CD4-positive, alpha-beta memory T cell (primary cell): ENCODE results near the gene RTN1. TPM values are rescaled to one million over a fixed set of nuclear protein-coding genes. Genes with fewer than 3 reads are reported as not detected.

Experiments used
- CTCF ChIA-PET: fragments of 350-600 bp; sonication (Branson Sonifier 250); formaldehyde crosslinking; loops from one replicate; lab custom pipeline; 2021; ENCODE audit warnings: inconsistent platforms; ENCODE audit not compliant: partially characterized antibody; lab: Charles Lee
- POLR2A ChIA-PET: fragments of 350-600 bp; sonication (Branson Sonifier 250); formaldehyde crosslinking; loops from one replicate; lab custom pipeline; 2021; ENCODE audit not compliant: partially characterized antibody; lab: Charles Lee
- DNase-seq, 5 donors: peaks; one replicate each; pipeline versions ENCODE4 v3.0.0 to v3.0.0-alpha.2; 2020 to 2022; ENCODE audit warnings: mixed read lengths in 1 of 5
- H3K27ac ChIP-seq: one replicate; pipeline ENCODE4 v1.7.0; 2013; ENCODE audit warnings: low read depth, low read length
- H3K27me3 ChIP-seq: 2 replicates; pipeline ENCODE4 v1.7.0; 2013; ENCODE audit warnings: mild to moderate bottlenecking, low read length, moderate library complexity; ENCODE audit not compliant: insufficient read depth
- H3K36me3 ChIP-seq: 2 replicates; pipeline ENCODE4 v1.7.0; 2013; ENCODE audit warnings: mild to moderate bottlenecking, low read length, moderate library complexity; ENCODE audit not compliant: insufficient read depth
- H3K4me1 ChIP-seq: 2 replicates; pipeline ENCODE4 v1.7.0; 2013; ENCODE audit warnings: mild to moderate bottlenecking, low read length, moderate library complexity; ENCODE audit not compliant: insufficient read depth
- H3K4me3 ChIP-seq, 2 donors: one replicate each; pipeline ENCODE4 v1.7.0; 2013; ENCODE audit warnings: low read length in 2 of 2, mild to moderate bottlenecking in 1 of 2
- H3K9me3 ChIP-seq, 2 donors: one replicate each; pipeline ENCODE4 v1.7.0; 2013; ENCODE audit warnings: low read length in 2 of 2, control low read depth in 1 of 2; ENCODE audit not compliant: control insufficient read depth in 1 of 2
- H3K27ac Mint-ChIP-seq, 7 donors: one replicate each; pipeline ENCODE4 v1.8.0; 2020 to 2021; ENCODE audit warnings: mixed read lengths in 7 of 7, mild to moderate bottlenecking in 6 of 7, inconsistent platforms in 3 of 7, moderate library complexity in 3 of 7
- H3K27me3 Mint-ChIP-seq, 2 donors: one replicate each; pipeline ENCODE4 v1.8.0; 2020 to 2021; ENCODE audit warnings: mixed read lengths in 2 of 2
- H3K36me3 Mint-ChIP-seq, 2 donors: one replicate each; pipeline ENCODE4 v1.8.0; 2020 to 2021; ENCODE audit warnings: mixed read lengths in 2 of 2, inconsistent platforms in 1 of 2, mild to moderate bottlenecking in 1 of 2
- H3K4me1 Mint-ChIP-seq, 4 donors: one replicate each; pipeline ENCODE4 v1.8.0; 2020 to 2021; ENCODE audit warnings: mixed read lengths in 4 of 4, mild to moderate bottlenecking in 1 of 4
- H3K4me3 Mint-ChIP-seq, 8 donors: one replicate each; pipeline ENCODE4 v1.8.0; 2020 to 2021; ENCODE audit warnings: mixed read lengths in 8 of 8, mild to moderate bottlenecking in 7 of 8, moderate library complexity in 6 of 8, inconsistent platforms in 3 of 8
- H3K9me3 Mint-ChIP-seq, 8 donors: one replicate each; pipeline ENCODE4 v1.8.0; 2020 to 2021; ENCODE audit warnings: mixed read lengths in 8 of 8, mild to moderate bottlenecking in 5 of 8, inconsistent platforms in 3 of 8, moderate library complexity in 1 of 8
- intact Hi-C: fragments of 100-400 bp; cut with micrococcal nuclease; formaldehyde crosslinking; loops from one replicate; pipeline ENCODE4 v1.15.1; 2023
- polyA plus RNA-seq, 2 donors: library from polyadenylated mRNA; unstranded; fragments of 300-500 nt; fragmentation: Illumina TruSeq; gene quantifications; one replicate each; pipeline ENCODE4 v1.2.3, GENCODE V29; 2021
- total RNA-seq, 2 experiments: library from RNA; stranded (reverse); gene quantifications; one replicate each; pipeline ENCODE4 v1.2.3, GENCODE V29; 2021

The RTN1 gene
- total and polyA plus RNA-seq, 4 experiments from 2014 or later: 0.39 TPM; not detected in 3

DNA sequence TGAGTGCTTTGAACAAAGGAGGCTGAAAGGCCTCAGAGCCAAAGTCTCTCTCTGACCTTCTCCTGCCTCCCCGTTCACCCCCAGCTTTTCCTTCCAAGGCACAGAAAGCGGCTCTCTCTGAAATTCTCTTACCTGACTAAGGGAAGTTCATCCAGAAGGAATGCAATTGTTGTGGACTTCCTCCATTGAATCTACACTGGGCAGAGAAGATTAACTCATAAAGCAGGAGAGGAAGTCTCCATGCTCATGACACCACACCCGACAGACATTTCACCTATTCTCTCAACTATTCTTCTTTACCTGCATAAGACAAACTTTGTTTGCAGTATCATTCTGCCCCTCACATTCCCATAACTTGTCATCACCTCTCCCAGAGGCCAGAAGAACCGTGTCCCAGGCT lies 164.7 kb downstream of the RTN1 start:
- H3K27ac Mint-ChIP-seq: no peak overlapping the region
- no peak overlapping the region for H3K27ac ChIP-seq
- DNase-seq: no peak
- intact Hi-C loops: no loop called here
- H3K9me3 Mint-ChIP-seq: peaks cover 0 to 6% (median 0%) of the 10 kb centered on the region in 8 donors
- no peaks in the 10 kb centered on the region for H3K4me1 ChIP-seq
- ChIA-PET CTCF (no interaction called here), POLR2A (no interaction called here)
- no peak overlapping the region for H3K4me3 Mint-ChIP-seq
- no peaks in the 10 kb centered on the region for H3K36me3 Mint-ChIP-seq
- no peaks in the 10 kb centered on the region for H3K4me1 Mint-ChIP-seq
- no peaks in the 10 kb centered on the region for H3K27me3 ChIP-seq
- peaks cover 0 to 4% of the 10 kb centered on the region in 2 donors for H3K27me3 Mint-ChIP-seq
- no peak overlapping the region for H3K4me3 ChIP-seq
- H3K9me3 ChIP-seq: no peaks in the 10 kb centered on the region
- H3K36me3 ChIP-seq: no peaks in the 10 kb centered on the region

DNA sequence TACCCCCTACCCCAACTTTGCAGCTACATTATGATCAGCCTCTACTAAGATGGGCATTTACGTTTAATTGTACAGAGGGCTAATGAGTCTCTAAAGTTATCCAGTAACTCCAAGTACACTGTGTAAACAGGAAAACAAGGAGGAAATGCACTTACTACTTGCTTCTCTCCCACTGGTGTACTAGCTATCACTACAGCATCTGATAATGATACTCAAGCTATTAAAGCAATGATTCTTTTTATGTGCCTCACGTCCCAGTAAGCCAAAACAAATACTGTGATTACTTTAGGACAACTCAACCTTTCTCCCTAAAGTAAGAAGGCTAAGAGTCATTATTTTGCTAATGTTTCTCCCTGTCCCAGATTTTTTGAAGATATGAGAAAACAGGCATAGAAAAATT lies 165.3 kb downstream of the RTN1 start:
- Histone ChIP-seq H3K4me1 (no peaks in the 10 kb centered on the region), H3K27me3 (no peaks in the 10 kb centered on the region), H3K9me3 (no peaks in the 10 kb centered on the region), H3K27ac (no peak overlapping the region), H3K36me3 (no peaks in the 10 kb centered on the region), H3K4me3 (no peak overlapping the region)
- intact Hi-C loops: no loop called here
- H3K27me3 Mint-ChIP-seq: peaks cover 0 to 4% of the 10 kb centered on the region in 2 donors
- H3K4me1 Mint-ChIP-seq: no peaks in the 10 kb centered on the region
- no peak overlapping the region for H3K27ac Mint-ChIP-seq
- no peaks in the 10 kb centered on the region for H3K36me3 Mint-ChIP-seq
- H3K9me3 Mint-ChIP-seq: peaks cover 0 to 7% (median 0%) of the 10 kb centered on the region in 8 donors
- POLR2A ChIA-PET: no interaction called here
- DNase-seq: no peak
- no peak overlapping the region for H3K4me3 Mint-ChIP-seq
- CTCF ChIA-PET: no interaction called here

DNA sequence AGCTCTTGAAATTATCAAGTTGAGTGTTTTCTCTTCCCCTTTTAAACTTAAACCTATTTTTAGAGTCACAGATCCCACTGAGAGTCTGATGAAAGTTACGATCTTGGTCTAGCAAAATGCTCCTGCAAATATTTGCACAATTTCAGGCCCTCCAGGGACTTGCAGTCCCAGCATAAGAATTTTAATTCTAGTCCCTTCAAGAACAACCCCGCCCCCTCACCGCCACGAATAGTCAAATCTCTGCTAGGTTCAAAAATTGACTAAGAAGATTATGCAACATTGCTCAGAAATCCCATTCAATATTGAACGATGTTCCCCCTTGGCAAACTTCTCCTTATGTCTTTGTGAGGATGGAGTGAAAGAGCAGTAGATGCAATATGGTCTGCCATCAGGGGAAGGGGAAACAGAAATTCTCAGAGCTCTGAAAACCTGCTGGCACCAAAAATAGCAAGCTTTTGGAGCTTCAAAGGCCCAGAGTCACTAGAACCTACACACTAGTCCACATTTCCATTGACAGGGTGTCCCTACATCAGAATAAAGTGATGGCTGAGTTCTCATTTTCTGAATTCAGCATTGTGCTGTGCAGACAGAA lies 166.4 kb downstream of the RTN1 start:
- POLR2A ChIA-PET: no interaction called here

DNA sequence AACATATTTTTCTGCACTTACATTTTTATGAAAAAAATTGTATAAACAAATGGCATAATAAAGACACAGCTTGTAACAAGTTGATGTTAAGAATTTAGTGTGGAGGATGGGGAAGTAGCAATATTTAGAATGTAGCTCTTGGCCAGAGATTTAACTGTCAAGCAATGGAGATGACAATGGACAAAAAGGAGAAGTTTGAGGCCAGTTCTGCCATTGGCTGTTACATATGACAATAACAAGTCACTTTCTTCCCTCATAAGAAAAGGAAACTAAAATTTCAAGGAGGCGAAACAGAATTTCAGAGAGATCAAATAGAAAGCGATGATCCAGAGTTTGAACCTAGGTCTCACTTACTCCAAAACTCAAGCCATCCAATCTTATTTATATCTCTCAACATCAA lies 171.1 kb downstream of the RTN1 start:
- H3K27ac ChIP-seq: no peak overlapping the region
- CTCF ChIA-PET: no interaction called here
- Mint-ChIP-seq H3K4me1 (no peaks in the 10 kb centered on the region), H3K9me3 (peaks cover 0 to 11% (median 4%) of the 10 kb centered on the region in 8 donors), H3K27ac (no peak overlapping the region), H3K4me3 (no peak overlapping the region), H3K36me3 (no peaks in the 10 kb centered on the region), H3K27me3 (no peaks in the 10 kb centered on the region)
- intact Hi-C loops: no loop called here
- POLR2A ChIA-PET: no interaction called here
- H3K9me3 ChIP-seq: no peaks in the 10 kb centered on the region
- H3K4me3 ChIP-seq: no peak overlapping the region
- no peaks in the 10 kb centered on the region for H3K27me3 ChIP-seq
- no peaks in the 10 kb centered on the region for H3K36me3 ChIP-seq
- DNase-seq: no peak
- H3K4me1 ChIP-seq: no peaks in the 10 kb centered on the region

More for the DNA sequence above, 166.4 kb downstream of the RTN1 start:
- no peaks in the 10 kb centered on the region for H3K4me1 Mint-ChIP-seq
- Histone ChIP-seq H3K9me3 (no peaks in the 10 kb centered on the region), H3K36me3 (no peaks in the 10 kb centered on the region), H3K27me3 (no peaks in the 10 kb centered on the region), H3K27ac (no peak overlapping the region), H3K4me1 (no peaks in the 10 kb centered on the region), H3K4me3 (no peak overlapping the region)
- no peak overlapping the region for H3K4me3 Mint-ChIP-seq
- no peak for DNase-seq
- H3K36me3 Mint-ChIP-seq: no peaks in the 10 kb centered on the region
- CTCF ChIA-PET: no interaction called here
- H3K27me3 Mint-ChIP-seq: peaks cover 0 to 4% of the 10 kb centered on the region in 2 donors
- no peak overlapping the region for H3K27ac Mint-ChIP-seq
- intact Hi-C loops: no loop called here
- H3K9me3 Mint-ChIP-seq: peaks cover 0 to 7% (median 4%) of the 10 kb centered on the region in 8 donors

DNA sequence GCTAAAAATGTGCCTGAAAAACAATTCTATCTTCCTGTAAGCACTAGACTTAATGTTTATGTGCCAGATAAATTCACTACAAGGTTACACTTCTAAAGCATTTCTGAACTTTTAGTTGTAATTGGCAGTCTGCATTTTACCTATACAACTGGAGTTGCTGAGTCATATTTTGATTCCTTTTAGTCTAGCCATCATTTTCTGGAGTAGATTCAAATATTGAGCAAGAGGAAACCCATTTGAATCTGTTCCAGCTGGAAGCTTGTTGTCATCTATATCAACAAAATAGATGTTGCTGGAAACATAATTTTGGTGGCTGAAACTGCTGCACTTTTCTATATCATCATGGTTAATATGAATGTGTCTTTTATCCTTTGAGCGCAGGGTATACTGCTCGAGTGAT lies 171.8 kb downstream of the RTN1 start:
- H3K9me3 ChIP-seq: no peaks in the 10 kb centered on the region
- H3K4me3 ChIP-seq: no peak overlapping the region
- H3K27me3 ChIP-seq: no peaks in the 10 kb centered on the region
- Mint-ChIP-seq H3K4me3 (no peak overlapping the region), H3K36me3 (no peaks in the 10 kb centered on the region), H3K27me3 (no peaks in the 10 kb centered on the region), H3K27ac (no peak overlapping the region), H3K9me3 (peaks cover 0 to 11% (median 4%) of the 10 kb centered on the region in 8 donors), H3K4me1 (no peaks in the 10 kb centered on the region)
- H3K36me3 ChIP-seq: no peaks in the 10 kb centered on the region
- ChIA-PET CTCF (no interaction called here), POLR2A (no interaction called here)
- intact Hi-C loops: no loop called here
- no peaks in the 10 kb centered on the region for H3K4me1 ChIP-seq
- H3K27ac ChIP-seq: no peak overlapping the region
- no peak for DNase-seq

DNA sequence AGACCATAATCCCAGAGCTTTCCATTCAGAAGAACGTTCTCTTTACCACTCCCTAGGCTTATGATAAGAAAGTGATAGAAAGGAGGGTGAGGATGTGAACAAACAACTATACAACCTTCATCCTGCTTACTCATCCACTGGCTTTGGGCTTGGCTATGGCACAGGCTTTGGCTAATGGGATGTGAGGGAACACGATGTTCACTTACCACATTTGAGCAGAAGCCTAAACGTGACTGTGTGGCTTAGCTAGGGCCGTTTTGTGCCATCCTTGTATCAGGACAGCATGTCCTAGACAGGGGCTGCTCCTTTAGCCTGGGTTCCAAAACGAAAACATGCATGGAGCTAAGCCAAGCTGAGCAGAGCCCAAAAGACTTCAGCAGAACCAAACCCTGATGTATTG lies 175.4 kb downstream of the RTN1 start:
- Histone ChIP-seq H3K36me3 (no peaks in the 10 kb centered on the region), H3K4me3 (no peak overlapping the region), H3K27ac (no peak overlapping the region), H3K27me3 (no peaks in the 10 kb centered on the region), H3K4me1 (no peaks in the 10 kb centered on the region), H3K9me3 (no peaks in the 10 kb centered on the region)
- Mint-ChIP-seq H3K27ac (no peak overlapping the region), H3K27me3 (no peaks in the 10 kb centered on the region), H3K4me3 (no peak overlapping the region), H3K9me3 (peaks cover 0 to 6% (median 3%) of the 10 kb centered on the region in 8 donors), H3K4me1 (no peaks in the 10 kb centered on the region), H3K36me3 (no peaks in the 10 kb centered on the region)
- POLR2A ChIA-PET: no interaction called here
- CTCF ChIA-PET: no interaction called here
- intact Hi-C loops: no loop called here
- no peak for DNase-seq

DNA sequence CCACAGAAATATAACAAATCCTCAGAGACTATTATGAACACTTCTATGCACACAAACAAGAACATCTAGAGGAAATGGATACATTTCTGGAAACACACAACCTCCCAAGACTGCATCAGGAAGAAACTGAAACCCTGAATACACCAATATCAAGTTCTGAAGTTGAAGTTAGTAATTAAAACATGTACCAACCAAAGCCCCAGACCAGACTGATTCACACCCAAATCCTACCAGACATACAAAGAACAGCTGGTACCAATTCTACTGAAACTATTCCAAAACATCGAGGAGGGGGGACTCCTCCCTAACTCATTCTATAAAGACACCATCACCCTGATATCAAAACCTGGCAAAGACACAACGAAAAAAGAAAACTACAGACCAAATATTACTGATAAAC lies 179.3 kb downstream of the RTN1 start:
- ChIA-PET POLR2A (no interaction called here), CTCF (no interaction called here)
- H3K4me1 Mint-ChIP-seq: no peaks in the 10 kb centered on the region
- no peaks in the 10 kb centered on the region for H3K27me3 ChIP-seq
- H3K9me3 Mint-ChIP-seq: peaks cover 0 to 5% (median 0%) of the 10 kb centered on the region in 8 donors
- no peaks in the 10 kb centered on the region for H3K4me1 ChIP-seq
- no peaks in the 10 kb centered on the region for H3K9me3 ChIP-seq
- no peaks in the 10 kb centered on the region for H3K36me3 ChIP-seq
- H3K4me3 ChIP-seq: no peak overlapping the region
- H3K4me3 Mint-ChIP-seq: no peak overlapping the region
- no peaks in the 10 kb centered on the region for H3K36me3 Mint-ChIP-seq
- no peak for DNase-seq
- H3K27ac Mint-ChIP-seq: no peak overlapping the region
- H3K27me3 Mint-ChIP-seq: peaks cover 0 to 3% of the 10 kb centered on the region in 2 donors
- no peak overlapping the region for H3K27ac ChIP-seq
- intact Hi-C loops: no loop called here
